HepG2 (cell line): ENCODE measurements around the gene CACHD1. TPM values are rescaled to one million over a fixed set of nuclear protein-coding genes. Genes with fewer than 3 reads are reported as not detected.

Source experiments
- ATAC-seq: fragments of 200-7000 bp; cut with Tn5 transposase; 3 replicates; pipeline ENCODE4 v1.9.1; 2020; ENCODE audit warnings: mild to moderate bottlenecking, moderate library complexity
- BruUV-seq: library from RNA; stranded (reverse); fragments of 400-500 nt; replicated peaks from 2 replicates; lab custom pipeline; 2021; lab: Mats Ljungman, UMichigan
- CTCF ChIA-PET: fragments of 300-600 bp; formaldehyde crosslinking; extraction: SDS; loops from one replicate; lab custom pipeline; 2021; ENCODE audit warnings: low total read pairs, inconsistent platforms, low intra/inter-chr PET ratio; lab: Yijun Ruan, JAX
- POLR2A ChIA-PET: fragments of 350-600 bp; sonication (Branson Sonifier 250); formaldehyde crosslinking; loops from one replicate; lab custom pipeline; 2020; ENCODE audit warnings: antibody characterized with exemption, inconsistent platforms; lab: Yijun Ruan, JAX
- DNase-seq: peaks from one replicate; pipeline ENCODE4 v3.0.0-alpha.2; 2015; ENCODE audit warnings: low spot score
- FAIRE-seq: peaks from 3 replicates; lab custom pipeline; 2011; peaks lifted over from hg19 to GRCh38; lab: Jason Lieb, UNC
- H2AFZ ChIP-seq: one replicate; pipeline ENCODE4 v1.6.1; 2011; ENCODE audit warnings: low read length, inconsistent platforms
- H3K27ac ChIP-seq: fragments of 300-600 bp; 3 replicates; pipeline ENCODE4 v1.8.0; 2011; ENCODE audit warnings: mixed run types, mild to moderate bottlenecking, mixed read lengths, low read length, inconsistent platforms; ENCODE audit not compliant: insufficient read depth; ENCODE audit errors: extremely low read length
- H3K27me3 ChIP-seq, 2 experiments: fragments of 200-600 bp in 1 of 2; 2 replicates in 1 of 2; 3 replicates in 1 of 2; pipeline versions ENCODE4 v1.6.0 to v1.8.0; 2011; ENCODE audit warnings: low read length in 2 of 2, mild to moderate bottlenecking in 2 of 2, moderate library complexity in 2 of 2, inconsistent platforms in 1 of 2; ENCODE audit not compliant: insufficient read depth in 2 of 2, control insufficient read depth in 1 of 2
- H3K36me3 ChIP-seq, 2 experiments: fragments of 200-600 bp in 1 of 2; replicated peaks in 1 of 2; 2 replicates in 1 of 2; 3 replicates in 1 of 2; pipeline versions ENCODE4 v1.5.1 to v1.8.0; 2011; ENCODE audit warnings: low read length in 2 of 2, inconsistent platforms in 1 of 2; ENCODE audit not compliant: insufficient read depth in 2 of 2, control insufficient read depth in 1 of 2
- H3K4me1 ChIP-seq: 2 replicates; pipeline ENCODE4 v1.5.1; 2012; ENCODE audit warnings: low read length, inconsistent platforms; ENCODE audit not compliant: insufficient read depth
- H3K4me2 ChIP-seq: 2 replicates; pipeline ENCODE4 v1.6.0; 2011; ENCODE audit warnings: low read depth, low read length, inconsistent platforms
- H3K4me3 ChIP-seq, 3 experiments: fragments of 200-600 bp in 1 of 3; sonication (generic), shearing (Covaris generic) in 1 of 3; replicated peaks in 1 of 3; 2 replicates each; pipeline ENCODE4 v1.5.1; 2011 to 2016; ENCODE audit warnings: low read length in 3 of 3, inconsistent platforms in 2 of 3, low read depth in 2 of 3, mild to moderate bottlenecking in 2 of 3, control low read depth in 1 of 3, mixed read lengths in 1 of 3; ENCODE audit not compliant: insufficient read depth in 1 of 3
- H3K79me2 ChIP-seq: one replicate; pipeline ENCODE4 v1.6.1; 2011; ENCODE audit warnings: low read length, inconsistent platforms; ENCODE audit not compliant: insufficient read depth
- H3K9ac ChIP-seq: 2 replicates; pipeline ENCODE4 v1.6.0; 2011; ENCODE audit warnings: mild to moderate bottlenecking, low read depth, low read length, inconsistent platforms; ENCODE audit not compliant: insufficient read depth
- H3K9me3 ChIP-seq: 2 replicates; pipeline ENCODE4 v1.5.1; 2012; ENCODE audit warnings: mild to moderate bottlenecking, low read length
- H4K20me1 ChIP-seq: 2 replicates; pipeline ENCODE4 v1.6.0; 2011; ENCODE audit warnings: inconsistent platforms, mild to moderate bottlenecking, low read length, moderate library complexity; ENCODE audit not compliant: insufficient read depth
- CBX1 ChIP-seq: IDR thresholded peaks from one replicate; pipeline ENCODE4 v1.6.1; 2016; ENCODE audit warnings: antibody characterized with exemption, low read depth
- DDIT3 ChIP-seq: sonication (generic); formaldehyde crosslinking; IDR thresholded peaks from 2 replicates; pipeline ENCODE4 v1.4.0; 2020; ENCODE audit warnings: mild to moderate bottlenecking, missing genetic modification reagents
- ELF4 ChIP-seq: sonication (generic); formaldehyde crosslinking; IDR thresholded peaks from 2 replicates; pipeline ENCODE4 v1.5.0; 2020; ENCODE audit warnings: missing genetic modification reagents, mild to moderate bottlenecking, moderate library complexity, borderline replicate concordance
- PRDM10 ChIP-seq: sonication (generic); formaldehyde crosslinking; IDR thresholded peaks from 2 replicates; pipeline ENCODE4 v1.4.0; 2020; ENCODE audit warnings: low read depth, missing genetic modification reagents
- SALL2 ChIP-seq: sonication (generic); formaldehyde crosslinking; IDR thresholded peaks from 2 replicates; pipeline ENCODE4 v1.8.1; 2023; ENCODE audit warnings: mild to moderate bottlenecking, missing genetic modification reagents, inconsistent platforms
- ZBTB1 ChIP-seq: sonication (generic); formaldehyde crosslinking; IDR thresholded peaks from 2 replicates; pipeline ENCODE4 v1.4.0; 2020; ENCODE audit warnings: missing genetic modification reagents, borderline replicate concordance
- ZBTB8A ChIP-seq: sonication (generic); formaldehyde crosslinking; IDR thresholded peaks from 2 replicates; pipeline ENCODE4 v1.4.0; 2020; ENCODE audit warnings: mild to moderate bottlenecking, low read depth, missing genetic modification reagents, borderline replicate concordance
- ZNF629 ChIP-seq: sonication (generic); formaldehyde crosslinking; conservative IDR thresholded peaks from 2 replicates; pipeline ENCODE4 v1.5.0; 2020; ENCODE audit warnings: missing genetic modification reagents
- WGBS: methylation state at CpG from one replicate; pipeline ENCODE4 v1.1.6; 2017; ENCODE audit warnings: low lambda C conversion rate; 5-methylcytosine and 5-hydroxymethylcytosine counted together
- in situ Hi-C: cut with HindIII; loops from 2 replicates; pipeline ENCODE4 v1.10.0; 2017; ENCODE audit warnings: low pct_unique_long_range_greater_than_20kb; ENCODE audit not compliant: extremely low pct_ligation_motif_present
- intact Hi-C: fragments of 100-400 bp; cut with micrococcal nuclease; formaldehyde crosslinking; loops from one replicate; pipeline ENCODE4 v1.10.0; 2022; ENCODE audit not compliant: unreplicated experiment
- polyA plus RNA-seq, 8 experiments: library from polyadenylated mRNA; depleted of rRNA in 3 of 8; stranded (reverse) in 7 of 8; unstranded in 1 of 8; fragments of >200 nt; fragmentation: Illumina TruSeq in 4 of 8; extraction: Trizol in 4 of 8; gene quantifications; 2 replicates each; pipeline versions ENCODE4 v1.2.1 to v1.2.3, GENCODE V29; 2011 to 2016; ENCODE audit warnings: low read depth in 4 of 8, missing spikeins in 1 of 8, mixed read lengths in 1 of 8; ENCODE audit not compliant: insufficient read depth in 1 of 8
- total RNA-seq, 5 experiments: library from RNA; depleted of rRNA; stranded (reverse); fragments of >200 nt; fragmentation: Illumina TruSeq; extraction: Trizol; gene quantifications; 2 replicates each; pipeline ENCODE4 v1.2.3, GENCODE V29; 2016; ENCODE audit warnings: low read depth in 1 of 5

CACHD1 gene
- total and polyA plus RNA-seq, 2 of the 13 experiments (the other 11 are each of a cell fraction or from before 2014, with no cell fraction given) = 0.11 TPM; not detected in 1

GRCh38 chr1:64497088-64497883, 27.4 kb downstream of the CACHD1 start:
- CTCF ChIA-PET = no interaction called here
- H3K79me2 ChIP-seq = no peaks in the 10 kb centered on the region
- in situ Hi-C loops (no loop called here), intact Hi-C loops (no loop called here)
- ATAC-seq = no peak
- H3K27me3 ChIP-seq = no peaks in the 10 kb centered on the region
- H3K4me1 ChIP-seq = no peaks in the 10 kb centered on the region
- H3K9ac ChIP-seq = no peak overlapping the region
- BruUV-seq = no TSS peak
- WGBS = 15% methylated on average over 4 of the region's 4 CpGs
- TF ChIP-seq ZBTB1 (CRISPR knock-in tag) (no peak), SALL2 (CRISPR knock-in tag) (no peak), ZBTB8A (no peak), DDIT3 (CRISPR knock-in tag) (no peak), CBX1 (no peak), ZNF629 (no peak), ELF4 (no peak), PRDM10 (CRISPR knock-in tag) (no peak)
- no peak overlapping the region for H3K27ac ChIP-seq
- POLR2A ChIA-PET = no interaction called here
- H4K20me1 ChIP-seq = no peaks in the 10 kb centered on the region
- H3K4me2 ChIP-seq = no peak overlapping the region
- FAIRE-seq = no peak
- H3K36me3 ChIP-seq = no peaks in the 10 kb centered on the region
- no peak overlapping the region for H3K4me3 ChIP-seq
- no peak overlapping the region for H2AFZ ChIP-seq
- H3K9me3 ChIP-seq = no peaks in the 10 kb centered on the region
- DNase-seq = no peak
